ENCODE data around the gene VPS37C. TPM values are rescaled to one million over a fixed set of nuclear protein-coding genes. Genes with fewer than 3 reads are reported as not detected.

Gene VPS37C
- total and polyA plus RNA-seq, 7 donors, result 8.6 to 25.4 (median 18.6) TPM

DNA sequence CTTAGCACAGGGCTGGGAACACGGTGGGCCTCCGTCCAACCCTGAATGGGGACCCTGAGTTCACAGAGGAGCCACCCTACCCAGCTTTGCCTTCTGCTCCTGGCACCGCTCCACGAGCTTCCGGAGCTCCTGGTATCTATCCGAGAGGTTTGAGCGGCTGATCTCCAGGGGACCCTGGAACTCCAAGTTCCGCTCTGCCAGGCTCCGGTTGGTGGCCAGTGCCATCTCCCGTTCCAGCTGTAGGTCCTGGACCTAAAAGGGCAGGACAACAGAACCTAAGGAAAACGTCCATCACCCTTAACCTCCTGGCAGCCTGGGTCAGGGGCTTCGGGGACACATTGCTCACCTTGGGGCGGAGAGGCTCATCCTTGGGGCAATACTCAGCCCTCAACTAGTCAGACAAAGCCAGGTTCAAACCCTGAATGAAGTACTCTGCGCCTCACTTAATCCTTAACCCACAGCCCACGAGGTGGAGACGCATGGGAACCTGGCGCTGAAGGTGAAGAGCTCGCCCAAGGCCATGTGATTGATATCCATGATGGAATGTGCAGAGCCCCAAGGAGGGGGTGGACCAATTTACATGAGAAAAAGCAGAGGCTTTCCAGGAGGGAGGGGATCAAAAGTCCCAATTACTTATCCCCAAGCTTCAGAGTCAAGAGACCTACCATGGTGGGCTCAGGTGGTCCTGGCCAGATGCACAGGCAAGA is 27.1 kb downstream of the VPS37C start:
- no peak overlapping the region for H3K27ac ChIP-seq
- DNase-seq, result peak; percentile 58
- 94 to 95% methylated on average over 18 of the region's 18 CpGs for WGBS, 2 donors
- peaks cover 0 to 57% (median 17%) of the 10 kb centered on the region in 4 donors for H3K36me3 ChIP-seq
- no peaks in the 10 kb centered on the region for H3K27me3 ChIP-seq
- TF ChIP-seq POLR2AphosphoS5 (IDR thresholded peaks at IDR 0.05) (no peak), EP300 (IDR thresholded peaks at IDR 0.05) (no peak), POLR2A (IDR thresholded peaks at IDR 0.05) (no peak)
- TF ChIP-seq, protein P1, sequence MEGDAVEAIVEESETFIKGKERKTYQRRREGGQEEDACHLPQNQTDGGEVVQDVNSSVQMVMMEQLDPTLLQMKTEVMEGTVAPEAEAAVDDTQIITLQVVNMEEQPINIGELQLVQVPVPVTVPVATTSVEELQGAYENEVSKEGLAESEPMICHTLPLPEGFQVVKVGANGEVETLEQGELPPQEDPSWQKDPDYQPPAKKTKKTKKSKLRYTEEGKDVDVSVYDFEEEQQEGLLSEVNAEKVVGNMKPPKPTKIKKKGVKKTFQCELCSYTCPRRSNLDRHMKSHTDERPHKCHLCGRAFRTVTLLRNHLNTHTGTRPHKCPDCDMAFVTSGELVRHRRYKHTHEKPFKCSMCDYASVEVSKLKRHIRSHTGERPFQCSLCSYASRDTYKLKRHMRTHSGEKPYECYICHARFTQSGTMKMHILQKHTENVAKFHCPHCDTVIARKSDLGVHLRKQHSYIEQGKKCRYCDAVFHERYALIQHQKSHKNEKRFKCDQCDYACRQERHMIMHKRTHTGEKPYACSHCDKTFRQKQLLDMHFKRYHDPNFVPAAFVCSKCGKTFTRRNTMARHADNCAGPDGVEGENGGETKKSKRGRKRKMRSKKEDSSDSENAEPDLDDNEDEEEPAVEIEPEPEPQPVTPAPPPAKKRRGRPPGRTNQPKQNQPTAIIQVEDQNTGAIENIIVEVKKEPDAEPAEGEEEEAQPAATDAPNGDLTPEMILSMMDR (IDR thresholded peaks at IDR 0.05), result no peak
- intact Hi-C loops (cut with DNase I), result loop anchor here (10.0 kb wide), 1 partner anchor 359 kb away; no protein-coding TSS in a partner anchor
- no peak overlapping the region for H3K4me3 ChIP-seq
- peaks cover 0 to 19% (median 16%) of the 10 kb centered on the region in 4 donors for H3K4me1 ChIP-seq
- H3K9me3 ChIP-seq, result no peaks in the 10 kb centered on the region

DNA sequence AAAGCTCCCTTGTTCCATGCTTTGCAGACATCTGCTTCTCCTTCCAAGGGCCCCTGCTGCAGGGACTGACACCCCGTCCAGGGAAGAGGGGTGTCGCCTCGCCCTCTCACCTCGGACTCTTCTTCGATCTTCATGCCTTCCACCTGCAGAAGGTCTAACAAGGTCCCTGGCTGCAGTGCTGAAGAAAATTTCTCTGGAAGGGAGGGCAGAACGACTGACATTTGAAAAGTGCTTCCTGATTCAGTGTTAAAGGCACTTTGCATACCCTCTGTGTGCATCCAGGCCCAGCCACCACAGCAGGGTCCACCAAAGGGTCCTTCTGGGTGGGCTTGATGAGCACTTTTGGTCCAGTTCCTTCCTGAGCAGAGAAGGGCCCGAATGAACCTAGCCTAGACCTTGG is 28.1 kb downstream of the VPS37C start:
- no peak for TF ChIP-seq POLR2A (IDR thresholded peaks at IDR 0.05)
- TF ChIP-seq EP300 (IDR thresholded peaks at IDR 0.05), result no peak
- TF ChIP-seq, protein P1 (IDR thresholded peaks at IDR 0.05), result no peak
- TF ChIP-seq POLR2AphosphoS5 (IDR thresholded peaks at IDR 0.05), result no peak
- Histone ChIP-seq H3K36me3 (peaks cover 0 to 57% (median 15%) of the 10 kb centered on the region in 4 donors), H3K4me1 (peaks cover 0 to 17% (median 13%) of the 10 kb centered on the region in 4 donors), H3K9me3 (no peaks in the 10 kb centered on the region), H3K27ac (no peak overlapping the region), H3K4me3 (no peak overlapping the region), H3K27me3 (no peaks in the 10 kb centered on the region)
- intact Hi-C loops (cut with DNase I), result loop anchor here (10.0 kb wide), 1 partner anchor 358 kb away; no protein-coding TSS in a partner anchor
- peak; percentile 34 for DNase-seq
- WGBS, 2 donors, result 89 to 92% methylated on average over 7 of the region's 7 CpGs

DNA sequence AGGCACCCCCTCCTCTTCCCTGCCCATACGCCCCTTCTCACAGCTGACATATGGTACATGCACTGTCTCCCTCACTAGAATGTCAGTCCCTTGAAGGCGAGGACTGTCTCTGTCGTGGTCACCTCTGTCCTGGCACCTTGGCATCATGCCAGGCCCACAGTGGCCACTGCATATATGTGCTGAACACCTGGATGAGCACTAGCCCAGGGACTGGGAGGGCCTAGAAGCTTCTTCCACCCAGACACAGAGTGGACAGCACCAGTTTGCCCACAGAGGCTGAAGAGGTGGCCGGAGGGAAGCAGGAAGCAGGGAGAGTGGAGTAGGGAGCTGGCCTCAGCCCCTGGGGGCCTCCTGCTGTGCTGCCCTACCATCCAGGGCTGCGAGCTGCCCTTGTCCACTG is 28.6 kb downstream of the VPS37C start:
- intact Hi-C loops (cut with DNase I), result loop anchor here (10.0 kb wide), 1 partner anchor 358 kb away; no protein-coding TSS in a partner anchor
- no peak overlapping the region for H3K27ac ChIP-seq
- TF ChIP-seq EP300 (IDR thresholded peaks at IDR 0.05), result no peak
- no peak for TF ChIP-seq POLR2A (IDR thresholded peaks at IDR 0.05)
- TF ChIP-seq POLR2AphosphoS5 (IDR thresholded peaks at IDR 0.05), result no peak
- TF ChIP-seq, protein P1 (IDR thresholded peaks at IDR 0.05), result no peak
- peaks cover 0 to 17% (median 13%) of the 10 kb centered on the region in 4 donors for H3K4me1 ChIP-seq
- peaks cover 0 to 53% (median 13%) of the 10 kb centered on the region in 4 donors for H3K36me3 ChIP-seq
- WGBS, 2 donors, result 86 to 87% methylated on average over 5 of the region's 5 CpGs
- H3K9me3 ChIP-seq, result no peaks in the 10 kb centered on the region
- no peaks in the 10 kb centered on the region for H3K27me3 ChIP-seq
- no peak for DNase-seq
- no peak overlapping the region for H3K4me3 ChIP-seq

DNA sequence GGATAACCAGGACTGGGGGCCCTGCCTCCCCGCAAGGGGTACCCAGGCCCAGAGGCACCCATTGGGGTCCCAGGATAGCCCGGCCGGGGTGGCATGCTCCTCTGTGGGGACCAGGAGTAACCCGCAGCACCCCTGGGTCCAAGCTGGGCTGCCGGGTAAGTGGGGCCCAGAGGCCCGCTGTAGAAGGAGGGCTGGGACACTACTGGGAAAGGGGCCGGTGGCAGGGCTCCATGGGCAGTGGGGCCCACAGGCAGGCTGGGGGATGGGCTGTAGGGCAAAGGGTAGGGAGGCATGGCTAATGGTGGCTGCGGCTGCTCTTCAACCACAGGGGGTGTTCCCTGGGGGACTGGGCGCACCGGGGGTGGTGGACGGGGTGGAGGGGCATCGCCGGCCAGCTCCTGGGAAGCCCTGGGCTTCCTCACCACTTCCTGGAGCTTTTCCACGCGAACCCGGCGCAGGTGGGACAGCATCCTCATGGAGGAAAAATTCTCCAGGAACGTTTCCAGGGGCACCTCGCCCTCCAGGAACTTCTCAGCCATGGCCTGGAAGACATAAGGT is 29.1 kb downstream of the VPS37C start:
- peaks cover 0 to 47% (median 11%) of the 10 kb centered on the region in 4 donors for H3K36me3 ChIP-seq
- WGBS, 2 donors, result 92 to 96% methylated on average over 19 of the region's 19 CpGs
- H3K4me3 ChIP-seq, result no peak overlapping the region

More for the DNA sequence above, 29.1 kb downstream of the VPS37C start:
- no peak overlapping the region for H3K27ac ChIP-seq
- no peaks in the 10 kb centered on the region for H3K9me3 ChIP-seq
- peaks cover 0 to 17% (median 13%) of the 10 kb centered on the region in 4 donors for H3K4me1 ChIP-seq
- TF ChIP-seq, protein P1 (IDR thresholded peaks at IDR 0.05), result no peak
- TF ChIP-seq POLR2A (IDR thresholded peaks at IDR 0.05) (no peak), EP300 (IDR thresholded peaks at IDR 0.05) (no peak), POLR2AphosphoS5 (IDR thresholded peaks at IDR 0.05) (no peak)
- DNase-seq, result no peak
- intact Hi-C loops (cut with DNase I), result loop anchor here (10.0 kb wide), 1 partner anchor 357 kb away; no protein-coding TSS in a partner anchor
- H3K27me3 ChIP-seq, result no peaks in the 10 kb centered on the region
